Measurements from ENCODE around the gene JOSD1.

DNA sequence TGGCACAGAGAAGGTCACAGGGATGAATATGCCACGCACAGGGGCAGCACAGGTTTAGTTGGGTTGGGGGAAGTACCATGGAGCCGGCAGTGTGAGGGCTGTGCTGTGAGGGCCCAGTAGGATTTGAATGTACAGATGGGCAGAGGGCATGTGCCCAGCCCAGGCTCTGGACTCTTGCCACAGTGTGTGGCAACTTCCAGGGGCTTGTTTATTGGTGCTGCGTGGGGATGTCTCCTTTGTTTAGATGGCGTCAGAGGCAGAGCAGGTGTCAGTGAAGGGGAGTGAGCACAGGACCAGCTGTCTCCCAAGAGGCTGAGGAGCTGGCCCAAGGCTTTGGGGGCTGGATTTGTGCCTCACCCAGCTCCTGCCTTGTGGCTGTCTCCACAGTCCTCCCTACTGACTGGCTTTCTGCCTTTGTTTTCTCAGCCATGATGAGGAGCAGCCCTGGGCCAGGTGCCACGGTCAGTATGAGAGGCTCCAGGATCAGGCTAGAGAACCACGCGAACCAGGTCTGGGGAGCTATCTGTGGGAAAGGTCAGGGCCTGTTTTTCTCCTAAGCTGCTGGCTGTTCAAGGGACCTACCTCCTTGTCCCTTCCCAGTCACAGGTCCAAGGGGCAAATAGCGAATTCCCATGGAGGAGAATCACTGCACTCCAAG, 33.1 kb upstream of the JOSD1 start:
- TF ChIP-seq, protein P1, sequence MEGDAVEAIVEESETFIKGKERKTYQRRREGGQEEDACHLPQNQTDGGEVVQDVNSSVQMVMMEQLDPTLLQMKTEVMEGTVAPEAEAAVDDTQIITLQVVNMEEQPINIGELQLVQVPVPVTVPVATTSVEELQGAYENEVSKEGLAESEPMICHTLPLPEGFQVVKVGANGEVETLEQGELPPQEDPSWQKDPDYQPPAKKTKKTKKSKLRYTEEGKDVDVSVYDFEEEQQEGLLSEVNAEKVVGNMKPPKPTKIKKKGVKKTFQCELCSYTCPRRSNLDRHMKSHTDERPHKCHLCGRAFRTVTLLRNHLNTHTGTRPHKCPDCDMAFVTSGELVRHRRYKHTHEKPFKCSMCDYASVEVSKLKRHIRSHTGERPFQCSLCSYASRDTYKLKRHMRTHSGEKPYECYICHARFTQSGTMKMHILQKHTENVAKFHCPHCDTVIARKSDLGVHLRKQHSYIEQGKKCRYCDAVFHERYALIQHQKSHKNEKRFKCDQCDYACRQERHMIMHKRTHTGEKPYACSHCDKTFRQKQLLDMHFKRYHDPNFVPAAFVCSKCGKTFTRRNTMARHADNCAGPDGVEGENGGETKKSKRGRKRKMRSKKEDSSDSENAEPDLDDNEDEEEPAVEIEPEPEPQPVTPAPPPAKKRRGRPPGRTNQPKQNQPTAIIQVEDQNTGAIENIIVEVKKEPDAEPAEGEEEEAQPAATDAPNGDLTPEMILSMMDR (IDR thresholded peaks at IDR 0.05): no peak
- peak; percentile 39 for TF ChIP-seq POLR2A (IDR thresholded peaks at IDR 0.05)
